Tibial nerve (tissue), 4 donors: ENCODE measurements around the gene GABRG3.

Experiments used
- CTCF ChIP-seq, 5 experiments: fragments of 200-600 bp in 3 of 5; fragments of 450-650 bp in 2 of 5; sonication (generic) in 3 of 5; IDR thresholded peaks; one replicate each; pipeline ENCODE4 v1.5.1; 2016 to 2019; ENCODE audit warnings: antibody characterized with exemption in 5 of 5, mild to moderate bottlenecking in 3 of 5, moderate library complexity in 2 of 5
- EP300 ChIP-seq, 2 donors: sonication (generic); formaldehyde crosslinking; IDR thresholded peaks; one replicate each; pipeline ENCODE4 v1.6.1; 2017; ENCODE audit warnings: antibody characterized with exemption in 2 of 2, mild to moderate bottlenecking in 1 of 2
- POLR2A ChIP-seq, 2 donors: fragments of 450-650 bp; IDR thresholded peaks; one replicate each; pipeline ENCODE4 v1.6.1; 2017; ENCODE audit warnings: antibody characterized with exemption in 2 of 2, mild to moderate bottlenecking in 2 of 2, moderate library complexity in 2 of 2

GRCh38 chr15:27182561-27183110, 211.7 kb downstream of the GABRG3 start:
- TF ChIP-seq CTCF (IDR thresholded peaks at IDR 0.05) (no peak), POLR2A (IDR thresholded peaks at IDR 0.05) (no peak), EP300 (IDR thresholded peaks at IDR 0.05) (no peak)
